Measurements from ENCODE around the gene DNTT.

The DNTT gene

DNA sequence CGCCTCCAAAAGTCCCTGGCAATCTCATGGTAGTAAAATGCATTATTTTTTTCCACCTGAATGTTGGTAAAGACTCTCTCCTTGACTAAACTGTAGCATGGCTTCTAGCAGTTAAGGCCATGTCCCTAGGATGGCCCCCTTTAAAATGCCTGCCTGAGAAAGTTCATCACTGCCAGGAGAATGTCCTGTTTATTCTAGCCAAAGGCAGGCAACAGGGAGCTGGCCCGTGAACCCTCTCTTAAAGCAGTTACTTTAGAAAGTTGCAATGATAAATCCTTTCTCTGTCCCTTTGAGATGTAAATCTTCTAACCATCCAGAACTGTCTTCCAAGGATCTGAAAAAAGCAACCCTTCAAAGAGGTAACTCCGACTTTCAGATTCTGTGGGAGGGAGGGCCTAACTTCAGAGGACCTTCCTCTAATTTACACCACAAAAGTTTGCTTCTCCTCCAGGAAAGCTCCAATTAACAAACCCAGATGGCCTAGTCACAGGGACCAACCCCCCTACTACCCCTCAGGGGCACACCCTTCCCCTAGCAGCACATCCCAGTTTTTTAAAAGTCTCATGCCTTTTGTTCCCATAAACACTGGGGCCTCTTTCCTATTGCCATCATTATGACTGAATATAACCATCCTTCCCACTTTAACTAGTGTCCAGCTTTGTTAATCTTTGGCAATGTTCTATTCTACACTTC is 5.5 kb downstream of the DNTT start:
- DNase-seq (ENCODE audit: low read depth) = no peak
- H3K4me3 ChIP-seq (ENCODE audit: low read length) = no peak overlapping the region
- TF ChIP-seq, protein P1, sequence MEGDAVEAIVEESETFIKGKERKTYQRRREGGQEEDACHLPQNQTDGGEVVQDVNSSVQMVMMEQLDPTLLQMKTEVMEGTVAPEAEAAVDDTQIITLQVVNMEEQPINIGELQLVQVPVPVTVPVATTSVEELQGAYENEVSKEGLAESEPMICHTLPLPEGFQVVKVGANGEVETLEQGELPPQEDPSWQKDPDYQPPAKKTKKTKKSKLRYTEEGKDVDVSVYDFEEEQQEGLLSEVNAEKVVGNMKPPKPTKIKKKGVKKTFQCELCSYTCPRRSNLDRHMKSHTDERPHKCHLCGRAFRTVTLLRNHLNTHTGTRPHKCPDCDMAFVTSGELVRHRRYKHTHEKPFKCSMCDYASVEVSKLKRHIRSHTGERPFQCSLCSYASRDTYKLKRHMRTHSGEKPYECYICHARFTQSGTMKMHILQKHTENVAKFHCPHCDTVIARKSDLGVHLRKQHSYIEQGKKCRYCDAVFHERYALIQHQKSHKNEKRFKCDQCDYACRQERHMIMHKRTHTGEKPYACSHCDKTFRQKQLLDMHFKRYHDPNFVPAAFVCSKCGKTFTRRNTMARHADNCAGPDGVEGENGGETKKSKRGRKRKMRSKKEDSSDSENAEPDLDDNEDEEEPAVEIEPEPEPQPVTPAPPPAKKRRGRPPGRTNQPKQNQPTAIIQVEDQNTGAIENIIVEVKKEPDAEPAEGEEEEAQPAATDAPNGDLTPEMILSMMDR (IDR thresholded peaks at IDR 0.05; ENCODE audit: insufficient read depth, low read depth, low read length, missing control alignments) = no peak

DNA sequence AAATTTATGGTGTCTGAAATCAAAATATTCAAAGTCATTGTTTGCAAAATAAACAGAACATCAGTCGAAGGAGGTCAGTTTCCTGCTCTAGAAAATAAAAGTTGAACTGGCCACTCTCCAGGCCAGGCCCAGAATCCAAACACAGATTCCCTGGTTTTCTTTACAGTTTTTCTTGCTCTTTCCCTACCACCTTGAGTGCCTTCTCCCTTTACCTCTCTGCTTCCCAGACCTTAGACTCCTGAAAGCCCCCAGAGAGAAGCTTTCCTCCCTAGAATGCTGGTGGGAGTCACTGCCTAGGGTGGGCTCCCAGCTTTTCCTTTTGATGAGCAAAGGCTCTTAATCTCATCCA is 6.1 kb downstream of the DNTT start:
- H3K4me3 ChIP-seq (ENCODE audit: low read length) = no peak overlapping the region
- TF ChIP-seq, protein P1 (IDR thresholded peaks at IDR 0.05; ENCODE audit: insufficient read depth, low read depth, low read length, missing control alignments) = no peak
- no peak for DNase-seq (ENCODE audit: low read depth)

DNA sequence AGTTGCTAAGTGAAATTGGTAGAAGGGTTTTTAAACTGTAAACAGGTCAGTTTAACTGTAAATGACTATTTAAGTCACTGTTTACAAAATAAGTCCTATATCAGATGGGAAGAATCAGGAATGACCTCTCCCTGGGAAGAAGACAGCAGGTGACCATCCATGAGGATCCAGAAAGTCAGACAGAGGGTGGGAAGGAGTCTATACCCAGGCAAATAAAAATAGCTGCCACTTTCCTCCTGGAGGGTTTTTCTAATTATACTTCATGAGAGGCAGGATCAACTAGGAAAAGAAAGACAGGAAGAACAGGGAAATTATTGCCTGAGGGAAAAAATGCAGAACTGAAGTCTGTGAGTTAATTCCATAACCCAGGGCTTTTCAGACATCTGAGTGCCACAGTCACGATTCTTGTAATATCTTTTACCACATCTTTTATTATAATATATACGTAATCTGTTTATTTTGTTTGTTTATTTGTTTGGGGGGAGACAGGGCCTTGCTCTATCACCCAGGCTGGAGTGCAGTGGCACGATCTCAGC is 7.0 kb downstream of the DNTT start:
- TF ChIP-seq, protein P1 (IDR thresholded peaks at IDR 0.05; ENCODE audit: insufficient read depth, low read depth, low read length, missing control alignments) = no peak
- no peak overlapping the region for H3K4me3 ChIP-seq (ENCODE audit: low read length)
- DNase-seq (ENCODE audit: low read depth) = no peak

DNA sequence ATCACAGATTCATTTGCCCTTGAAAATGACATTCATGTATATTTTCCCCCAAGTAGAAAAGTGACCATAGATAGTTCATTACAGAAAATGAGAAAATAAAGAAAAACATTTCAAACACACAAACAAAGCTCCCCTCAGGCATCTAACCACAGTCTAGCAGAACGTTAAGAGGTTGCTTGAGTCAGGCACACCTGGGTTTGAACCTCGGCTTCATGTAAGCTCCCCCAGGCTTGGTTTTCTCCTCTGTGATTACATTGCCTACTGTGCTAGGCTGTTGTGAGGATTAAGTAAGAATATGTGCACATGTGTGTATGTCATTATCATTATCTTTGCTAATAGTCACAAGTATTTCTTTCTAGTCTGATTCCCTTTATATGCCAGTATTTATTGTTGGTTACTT is 9.1 kb downstream of the DNTT start:
- no peak for DNase-seq (ENCODE audit: low read depth)
- H3K4me3 ChIP-seq (ENCODE audit: low read length) = no peak overlapping the region
- TF ChIP-seq, protein P1 (IDR thresholded peaks at IDR 0.05; ENCODE audit: insufficient read depth, low read depth, low read length, missing control alignments) = no peak

DNA sequence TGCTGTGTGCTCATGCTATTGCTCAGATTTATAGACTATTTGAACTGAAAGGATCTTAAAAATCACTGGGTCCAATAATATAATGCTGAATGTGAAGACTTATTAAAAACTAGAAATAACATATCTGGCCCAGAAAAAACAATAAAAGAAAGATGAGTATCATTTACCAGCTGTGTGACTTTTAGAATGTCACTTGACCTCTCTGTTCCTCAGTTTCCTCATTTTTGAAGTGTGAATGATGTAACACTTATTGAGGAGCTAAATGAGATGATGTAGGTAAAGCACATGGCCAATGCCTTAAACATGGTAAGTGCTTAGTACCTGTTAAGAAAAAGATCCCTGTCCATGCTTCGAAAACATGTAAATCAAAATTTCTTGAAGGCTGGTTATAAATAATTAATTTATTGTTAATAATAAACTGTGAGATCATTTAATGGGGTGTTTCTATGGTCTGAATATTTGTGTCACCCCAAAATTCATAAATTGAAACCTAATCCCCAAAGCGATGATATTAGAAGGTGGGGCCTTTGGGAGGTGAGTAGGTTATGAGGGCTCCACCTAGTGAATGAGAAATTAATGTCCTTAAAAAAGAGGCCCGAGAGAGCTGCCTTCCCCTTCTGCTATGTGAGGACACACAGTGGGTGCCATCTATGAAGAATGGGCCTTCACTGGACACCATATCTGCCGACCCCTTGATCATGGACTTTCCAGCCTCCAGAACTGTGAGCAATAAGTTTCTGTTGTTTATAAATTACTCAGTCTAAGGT is 13.0 kb downstream of the DNTT start:
- no peak for DNase-seq (ENCODE audit: low read depth)
- H3K4me3 ChIP-seq (ENCODE audit: low read length) = no peak overlapping the region
- TF ChIP-seq, protein P1 (IDR thresholded peaks at IDR 0.05; ENCODE audit: insufficient read depth, low read depth, low read length, missing control alignments) = no peak

DNA sequence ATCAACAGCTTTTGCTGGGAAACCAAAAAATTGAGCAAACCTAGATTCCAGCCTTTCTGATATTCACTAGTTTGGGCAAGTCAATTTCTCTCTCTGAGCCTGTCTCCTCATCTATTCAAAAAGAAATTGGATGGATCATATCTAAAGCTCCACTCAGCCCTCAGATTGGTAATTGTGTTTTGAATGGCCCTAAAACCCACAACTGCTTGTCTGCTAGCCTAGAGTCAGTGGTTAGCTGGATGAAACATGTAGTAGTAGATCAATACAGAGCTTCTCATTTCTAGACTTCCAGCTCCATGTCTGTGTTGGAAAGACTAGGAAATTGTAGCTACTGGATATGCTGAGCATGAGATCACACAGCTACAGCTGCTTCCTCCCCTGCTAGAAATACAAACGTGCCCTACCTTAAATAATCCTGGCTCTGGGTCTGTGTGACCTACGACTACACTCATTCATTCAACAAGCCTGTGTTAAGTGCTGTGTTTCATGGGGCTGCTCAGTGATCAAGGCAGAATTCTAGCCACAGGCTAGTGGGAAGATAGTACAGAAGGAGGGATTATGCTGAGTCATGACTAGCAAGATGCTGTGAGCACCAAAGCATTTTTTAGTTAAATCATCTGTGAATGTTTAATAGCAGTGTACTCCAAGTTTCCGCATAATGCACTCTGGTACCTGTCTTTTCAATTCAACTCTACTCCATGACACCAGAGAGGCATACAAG is 15.7 kb downstream of the DNTT start:
- TF ChIP-seq, protein P1 (IDR thresholded peaks at IDR 0.05; ENCODE audit: insufficient read depth, low read depth, low read length, missing control alignments) = no peak
- no peak for DNase-seq (ENCODE audit: low read depth)
- H3K4me3 ChIP-seq (ENCODE audit: low read length) = no peak overlapping the region

Measured in epithelial cell of esophagus (primary cell).